ENCODE measurements around the gene SEPTIN11. TPM values are rescaled to one million over a fixed set of nuclear protein-coding genes. Genes with fewer than 3 reads are reported as not detected.
A peak's percentile ranks its signal among the peaks of the same experiment; 100 is the strongest.

The SEPTIN11 gene
- total RNA-seq, 1 donor from 2014 or later, result 149 TPM

DNA sequence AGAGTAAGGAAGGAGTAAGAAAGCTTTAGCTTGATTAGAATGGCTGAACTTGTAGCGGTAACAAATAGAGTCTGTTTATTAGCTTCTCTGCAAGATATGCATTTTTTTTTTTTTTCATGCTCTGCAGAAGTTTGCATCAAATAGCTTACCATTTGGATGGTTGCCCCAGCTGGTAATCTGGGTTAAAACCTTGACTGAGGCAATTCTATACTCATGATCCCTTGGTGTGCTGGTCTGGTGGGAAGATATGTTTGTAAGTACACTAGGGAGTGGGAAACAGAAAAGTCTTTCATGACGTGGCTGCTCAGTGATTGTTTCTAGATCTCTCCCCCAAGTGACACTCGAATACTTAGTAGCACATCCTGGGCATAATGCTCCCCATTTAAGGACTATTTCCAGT is 32.1 kb downstream of the SEPTIN11 start:
- no peak for DNase-seq (ENCODE audit: extremely low spot score, unreplicated experiment)
- Mint-ChIP-seq H3K27ac (no peak overlapping the region), H3K4me1 (ENCODE audit: unreplicated experiment) (peaks cover 72% of the 10 kb centered on the region), H3K4me3 (no peak overlapping the region), H3K36me3 (peaks cover 13% of the 10 kb centered on the region), H3K9me3 (peaks cover 5% of the 10 kb centered on the region), H3K27me3 (no peaks in the 10 kb centered on the region)
- TF ChIP-seq, protein P1, sequence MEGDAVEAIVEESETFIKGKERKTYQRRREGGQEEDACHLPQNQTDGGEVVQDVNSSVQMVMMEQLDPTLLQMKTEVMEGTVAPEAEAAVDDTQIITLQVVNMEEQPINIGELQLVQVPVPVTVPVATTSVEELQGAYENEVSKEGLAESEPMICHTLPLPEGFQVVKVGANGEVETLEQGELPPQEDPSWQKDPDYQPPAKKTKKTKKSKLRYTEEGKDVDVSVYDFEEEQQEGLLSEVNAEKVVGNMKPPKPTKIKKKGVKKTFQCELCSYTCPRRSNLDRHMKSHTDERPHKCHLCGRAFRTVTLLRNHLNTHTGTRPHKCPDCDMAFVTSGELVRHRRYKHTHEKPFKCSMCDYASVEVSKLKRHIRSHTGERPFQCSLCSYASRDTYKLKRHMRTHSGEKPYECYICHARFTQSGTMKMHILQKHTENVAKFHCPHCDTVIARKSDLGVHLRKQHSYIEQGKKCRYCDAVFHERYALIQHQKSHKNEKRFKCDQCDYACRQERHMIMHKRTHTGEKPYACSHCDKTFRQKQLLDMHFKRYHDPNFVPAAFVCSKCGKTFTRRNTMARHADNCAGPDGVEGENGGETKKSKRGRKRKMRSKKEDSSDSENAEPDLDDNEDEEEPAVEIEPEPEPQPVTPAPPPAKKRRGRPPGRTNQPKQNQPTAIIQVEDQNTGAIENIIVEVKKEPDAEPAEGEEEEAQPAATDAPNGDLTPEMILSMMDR (conservative IDR thresholded peaks at IDR 0.05), result no peak

DNA sequence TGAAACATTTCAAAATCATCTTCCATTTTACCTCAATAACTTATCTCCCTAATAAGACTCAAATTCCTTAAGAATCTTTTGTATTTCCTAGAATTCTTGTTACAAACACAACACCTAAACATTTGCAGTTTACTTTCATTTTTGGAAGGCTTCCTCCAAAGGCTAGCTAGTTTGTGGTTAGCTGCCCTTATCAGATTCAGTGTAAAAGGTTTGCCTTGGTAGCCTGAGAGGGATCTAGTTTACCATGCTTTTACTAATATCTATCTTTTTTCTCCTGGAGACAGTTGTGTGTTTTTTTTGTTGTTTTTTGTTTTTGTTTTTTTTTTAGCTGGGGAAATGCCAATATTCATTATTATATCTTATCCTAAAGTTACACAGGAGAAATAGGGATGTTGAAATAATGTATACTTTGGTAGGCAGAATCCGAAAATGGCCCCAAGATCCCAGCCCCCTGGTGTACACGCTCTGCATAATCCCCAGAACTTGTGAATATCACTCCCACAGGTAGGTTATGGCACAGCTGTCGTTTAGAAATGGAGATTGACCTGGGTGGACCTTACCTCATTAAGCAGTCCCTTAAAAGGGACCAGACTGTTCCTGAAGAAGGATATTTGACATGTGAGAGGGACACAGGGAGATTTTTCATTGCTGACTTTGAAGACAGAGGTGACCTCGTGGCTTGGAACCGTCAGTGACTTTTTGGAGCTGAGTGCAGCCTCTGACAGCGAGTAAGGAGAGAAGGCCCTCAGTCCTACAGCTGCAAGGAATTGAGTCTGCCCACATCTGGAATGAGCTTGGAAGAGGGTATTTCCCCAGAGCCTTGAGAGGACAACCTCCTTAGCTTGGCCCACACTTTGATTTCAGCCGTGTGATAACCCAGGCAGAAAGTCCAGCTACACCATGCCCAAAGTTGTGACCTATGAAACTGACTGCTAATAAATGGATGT is 33.4 kb downstream of the SEPTIN11 start:
- Mint-ChIP-seq H3K36me3 (peaks cover 13% of the 10 kb centered on the region), H3K27ac (no peak overlapping the region), H3K4me3 (no peak overlapping the region), H3K9me3 (peaks cover 5% of the 10 kb centered on the region), H3K27me3 (no peaks in the 10 kb centered on the region), H3K4me1 (ENCODE audit: unreplicated experiment) (peaks cover 81% of the 10 kb centered on the region)
- TF ChIP-seq, protein P1 (conservative IDR thresholded peaks at IDR 0.05), result peak; percentile 58
- no peak for DNase-seq (ENCODE audit: extremely low spot score, unreplicated experiment)

DNA sequence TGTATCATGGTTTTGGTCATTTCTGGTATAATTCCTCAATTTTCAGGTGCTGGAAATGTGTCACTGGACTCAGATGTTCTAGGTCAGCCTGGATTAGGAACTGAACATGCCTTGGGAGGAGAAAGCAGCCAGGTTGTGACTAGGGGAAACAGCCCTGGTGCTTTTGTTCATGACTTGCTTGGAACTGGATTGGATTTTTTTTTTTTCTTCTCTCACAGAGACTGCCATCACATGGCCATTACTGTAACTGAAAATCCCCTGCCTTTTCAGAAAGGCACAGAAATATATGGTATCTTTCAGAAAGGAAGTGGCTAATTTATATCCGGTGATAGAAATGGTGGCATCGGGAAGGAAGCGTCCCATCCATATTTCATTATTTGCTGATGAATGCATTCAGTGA is 34.6 kb downstream of the SEPTIN11 start:
- TF ChIP-seq, protein P1 (conservative IDR thresholded peaks at IDR 0.05), result peak; percentile 55

DNA sequence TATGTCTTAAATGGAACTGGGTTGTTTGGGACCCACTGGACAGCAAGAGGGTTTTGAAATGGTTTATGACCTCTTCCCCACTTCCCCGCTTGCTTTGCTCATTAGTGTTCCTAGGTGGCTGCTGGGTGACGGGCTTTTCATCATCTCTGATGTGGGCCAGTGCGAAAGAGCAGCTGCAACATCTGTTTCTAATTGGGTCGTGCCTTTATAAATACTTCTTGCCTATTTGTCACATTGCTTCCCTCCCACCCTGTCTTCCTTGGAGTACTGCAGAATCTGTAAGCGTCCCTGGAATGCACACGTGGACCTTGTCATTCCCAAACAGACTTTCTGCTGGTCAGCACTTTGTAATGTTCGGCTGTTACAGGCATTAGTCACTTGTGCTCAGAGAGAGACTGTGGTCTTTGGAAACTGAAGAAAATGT is 35.2 kb downstream of the SEPTIN11 start:
- peaks cover 66% of the 10 kb centered on the region for H3K4me1 Mint-ChIP-seq (ENCODE audit: unreplicated experiment)
- H3K27ac Mint-ChIP-seq, result peak overlapping the region; percentile 71
- DNase-seq (ENCODE audit: extremely low spot score, unreplicated experiment), result no peak

More for the DNA sequence above, 34.6 kb downstream of the SEPTIN11 start:
- Mint-ChIP-seq H3K27me3 (no peaks in the 10 kb centered on the region), H3K36me3 (peaks cover 6% of the 10 kb centered on the region), H3K4me3 (peak overlapping the region; percentile 23), H3K27ac (peak overlapping the region; percentile 71), H3K4me1 (ENCODE audit: unreplicated experiment) (peaks cover 69% of the 10 kb centered on the region), H3K9me3 (peaks cover 1% of the 10 kb centered on the region)
- DNase-seq (ENCODE audit: extremely low spot score, unreplicated experiment), result no peak

DNA sequence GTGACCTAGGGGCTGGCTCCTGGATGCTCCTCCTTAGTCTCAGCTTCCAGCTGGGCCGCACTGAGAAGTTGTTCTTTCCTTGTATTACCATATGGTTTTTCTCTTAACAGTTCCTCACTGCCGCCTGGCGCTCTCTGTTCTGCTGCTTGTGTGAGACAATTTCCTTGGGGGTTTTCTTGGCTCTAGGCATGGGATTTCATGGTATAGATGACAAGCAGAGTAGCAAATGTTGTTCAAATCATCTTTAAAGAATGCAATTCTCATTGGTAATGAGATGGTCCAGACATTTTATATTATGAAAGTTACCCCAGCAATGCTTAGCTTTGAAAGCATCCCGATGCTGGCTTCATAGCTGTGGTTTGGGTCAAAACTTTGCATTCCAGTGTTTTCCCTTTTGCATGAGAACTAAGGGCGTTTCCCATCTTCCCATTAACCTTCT is 37.6 kb downstream of the SEPTIN11 start:
- DNase-seq (ENCODE audit: extremely low spot score, unreplicated experiment), result no peak
- peaks cover 25% of the 10 kb centered on the region for H3K36me3 Mint-ChIP-seq
- H3K4me3 Mint-ChIP-seq, result no peak overlapping the region
- peaks cover 49% of the 10 kb centered on the region for H3K4me1 Mint-ChIP-seq (ENCODE audit: unreplicated experiment)
- H3K9me3 Mint-ChIP-seq, result peaks cover 8% of the 10 kb centered on the region
- H3K27me3 Mint-ChIP-seq, result no peaks in the 10 kb centered on the region
- TF ChIP-seq, protein P1 (conservative IDR thresholded peaks at IDR 0.05), result no peak
- no peak overlapping the region for H3K27ac Mint-ChIP-seq

More for the DNA sequence above, 35.2 kb downstream of the SEPTIN11 start:
- Mint-ChIP-seq H3K9me3 (peaks cover 2% of the 10 kb centered on the region), H3K27me3 (no peaks in the 10 kb centered on the region), H3K36me3 (peaks cover 6% of the 10 kb centered on the region), H3K4me3 (peak overlapping the region; percentile 58)
- TF ChIP-seq, protein P1 (conservative IDR thresholded peaks at IDR 0.05), result no peak
